Activated T-helper 17 cell treated with anti-CD3 and anti-CD28 coated beads, Interleukin-2, amount 50 U/mL, for 72 hours (primary cell): Measurements from ENCODE around the gene AQP2. TPM values are rescaled to one million over a fixed set of nuclear protein-coding genes. Genes with fewer than 3 reads are reported as not detected.

Experiments
- ATAC-seq: fragments of 150-1000 bp; cut with Tn5 transposase; replicated peaks from 2 replicates; pipeline ENCODE4 v1.10.0; 2021; ENCODE audit warnings: mild to moderate bottlenecking, moderate library complexity
- H3K27ac Mint-ChIP-seq: one replicate; pipeline ENCODE4 v1.8.0; 2022; ENCODE audit warnings: mixed read lengths
- H3K27me3 Mint-ChIP-seq: one replicate; pipeline ENCODE4 v1.8.0; 2022; ENCODE audit warnings: mixed read lengths
- H3K36me3 Mint-ChIP-seq: one replicate; pipeline ENCODE4 v1.8.0; 2022; ENCODE audit warnings: low read depth, mild to moderate bottlenecking, mixed read lengths
- H3K4me1 Mint-ChIP-seq: one replicate; pipeline ENCODE4 v1.8.0; 2022; ENCODE audit warnings: mixed read lengths
- H3K4me3 Mint-ChIP-seq: one replicate; pipeline ENCODE4 v1.8.0; 2022; ENCODE audit warnings: mild to moderate bottlenecking, mixed read lengths
- H3K9me3 Mint-ChIP-seq: one replicate; pipeline ENCODE4 v1.8.0; 2022; ENCODE audit warnings: mixed read lengths
- total RNA-seq, 2 donors: library from RNA; stranded (reverse); gene quantifications; one replicate each; pipeline ENCODE4 v1.2.3, GENCODE V29; 2022

AQP2 gene
- total RNA-seq, 2 donors from 2014 or later, result not detected

DNA sequence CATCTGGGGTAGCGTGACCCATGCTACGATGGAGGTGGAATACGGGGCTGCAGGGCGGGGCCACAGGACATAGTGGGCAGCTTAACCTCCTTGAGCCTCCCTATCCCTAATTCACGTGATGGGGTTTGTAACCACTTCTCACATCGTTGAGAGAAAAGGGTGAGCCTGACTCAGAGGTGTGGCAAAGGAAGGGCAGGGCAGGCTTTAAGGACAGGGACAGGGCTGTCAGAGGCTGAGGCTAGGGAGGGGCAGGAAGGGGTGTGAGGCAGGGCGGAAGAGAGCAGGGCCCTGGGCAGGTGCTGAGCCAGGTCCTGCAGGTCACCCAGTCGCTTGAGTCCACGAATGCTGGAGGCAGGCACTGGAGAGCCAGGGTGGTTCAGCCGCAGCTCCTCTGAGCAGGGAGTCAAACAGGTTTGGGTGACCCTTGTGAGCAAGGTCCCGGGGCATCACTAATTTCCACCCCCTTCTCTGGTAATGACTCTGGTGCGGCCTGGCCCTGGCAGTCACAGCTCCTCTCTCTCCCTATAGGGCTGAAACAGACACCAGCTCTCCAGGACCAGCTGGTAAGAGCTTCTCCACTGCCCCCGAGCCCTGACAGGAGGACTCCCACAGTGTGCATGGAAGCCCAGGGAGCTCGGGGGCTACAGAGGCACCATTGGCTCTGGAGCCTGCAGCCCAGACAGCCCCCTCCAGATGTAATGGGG lies 7.5 kb upstream of the AQP2 start:
- peak; percentile 51 for ATAC-seq
- Mint-ChIP-seq H3K4me3 (peak overlapping the region; percentile 83), H3K27ac (peak overlapping the region; percentile 86), H3K27me3 (no peaks in the 10 kb centered on the region), H3K9me3 (no peaks in the 10 kb centered on the region), H3K36me3 (no peaks in the 10 kb centered on the region), H3K4me1 (peaks cover 26% of the 10 kb centered on the region)

DNA sequence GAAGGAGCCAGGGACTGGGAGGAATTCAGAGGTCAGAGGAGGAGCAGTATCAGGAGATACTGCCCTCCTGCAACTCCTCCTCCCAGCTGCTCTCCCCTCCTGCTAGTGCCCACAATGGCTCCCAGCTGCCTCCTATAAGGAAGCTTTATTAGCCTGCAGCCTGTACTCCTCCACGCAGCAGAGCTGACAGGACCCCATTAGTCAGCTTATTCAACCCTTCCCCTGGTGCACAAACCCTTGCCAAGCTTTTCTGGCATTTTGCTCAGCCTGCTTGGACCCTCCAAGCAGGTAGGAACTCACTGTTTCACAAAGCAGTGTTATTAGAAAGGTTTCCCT lies 6.9 kb upstream of the AQP2 start:
- no peak for ATAC-seq
- Mint-ChIP-seq H3K36me3 (no peaks in the 10 kb centered on the region), H3K27me3 (no peaks in the 10 kb centered on the region), H3K4me1 (peaks cover 26% of the 10 kb centered on the region), H3K9me3 (no peaks in the 10 kb centered on the region), H3K4me3 (peak overlapping the region; percentile 83), H3K27ac (peak overlapping the region; percentile 86)

DNA sequence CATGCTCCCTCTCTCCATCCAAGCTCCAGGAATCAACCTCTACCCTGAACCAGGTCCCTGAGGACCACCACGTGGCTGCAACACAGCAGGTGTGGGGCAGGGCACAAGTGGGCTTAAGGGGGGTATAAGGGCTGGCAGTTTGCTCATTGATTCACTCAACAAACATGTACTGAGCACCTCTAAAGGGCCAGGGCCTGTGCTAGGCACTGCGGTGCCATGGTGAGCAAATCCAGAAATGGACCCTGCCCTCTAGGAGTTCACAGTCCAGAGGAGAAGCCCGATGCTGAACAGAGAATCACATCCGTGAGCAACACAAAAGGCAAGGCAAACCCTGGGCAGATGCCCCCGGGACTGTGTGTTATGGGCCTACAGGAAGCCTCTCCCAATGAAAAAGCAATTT lies 6.5 kb upstream of the AQP2 start:
- H3K4me1 Mint-ChIP-seq, result peaks cover 26% of the 10 kb centered on the region
- H3K9me3 Mint-ChIP-seq, result no peaks in the 10 kb centered on the region
- peak overlapping the region; percentile 86 for H3K27ac Mint-ChIP-seq
- no peak for ATAC-seq
- H3K27me3 Mint-ChIP-seq, result no peaks in the 10 kb centered on the region
- H3K36me3 Mint-ChIP-seq, result no peaks in the 10 kb centered on the region
- peak overlapping the region; percentile 83 for H3K4me3 Mint-ChIP-seq

DNA sequence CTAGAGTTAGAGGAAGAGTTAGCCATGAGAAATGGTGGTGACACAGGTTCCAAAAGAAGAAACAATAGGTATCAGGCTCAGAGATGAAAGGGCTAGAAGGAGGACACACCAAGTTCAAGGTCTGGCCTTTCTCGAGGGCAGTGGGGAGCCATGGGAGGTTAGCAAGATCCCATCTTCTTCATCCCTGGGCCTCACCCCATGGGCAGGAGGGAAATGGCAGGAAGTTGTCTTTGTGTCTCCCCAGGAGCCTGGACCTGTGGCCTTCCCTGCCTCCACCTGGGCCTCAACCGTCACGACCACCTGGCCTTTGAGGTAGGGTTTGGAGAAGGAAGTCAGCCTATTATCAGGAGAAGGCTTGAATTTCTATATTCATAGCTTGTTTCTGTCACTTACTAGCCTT lies 5.8 kb upstream of the AQP2 start:
- Mint-ChIP-seq H3K27me3 (no peaks in the 10 kb centered on the region), H3K9me3 (no peaks in the 10 kb centered on the region), H3K4me1 (peaks cover 26% of the 10 kb centered on the region), H3K27ac (peak overlapping the region; percentile 86), H3K36me3 (no peaks in the 10 kb centered on the region), H3K4me3 (peak overlapping the region; percentile 83)
- no peak for ATAC-seq

DNA sequence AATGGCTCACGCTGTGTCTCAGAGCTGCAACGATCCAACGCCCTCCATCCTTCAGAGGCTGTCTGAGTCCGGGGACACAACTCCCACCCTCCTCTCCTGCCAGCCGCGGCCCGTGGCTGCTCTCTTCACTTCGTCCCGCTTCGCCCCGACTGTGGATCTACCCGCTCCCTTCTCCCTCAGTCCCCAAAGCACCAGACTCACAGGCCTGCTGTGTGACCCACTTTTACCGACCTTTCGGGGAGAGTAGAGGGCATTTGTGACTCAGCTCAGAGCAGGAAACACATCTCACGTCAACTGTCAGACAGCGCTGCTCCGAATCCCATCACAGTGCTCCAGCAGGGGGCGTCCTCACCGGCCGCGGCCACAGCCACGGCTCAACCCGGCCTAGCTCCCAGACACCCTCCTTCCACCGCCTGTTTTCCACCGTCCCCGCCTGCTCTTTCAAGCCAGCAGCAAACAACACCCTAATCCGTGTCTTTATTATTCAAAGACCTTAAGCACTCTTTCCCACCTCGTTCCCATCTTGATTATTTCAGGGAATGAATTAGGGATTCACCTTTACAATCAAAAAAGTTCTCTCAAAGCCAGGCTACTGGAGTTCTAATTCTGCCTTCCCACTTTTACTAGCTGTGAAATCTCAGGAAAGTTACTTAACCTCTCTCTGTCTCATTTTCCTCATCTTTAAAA lies 5.0 kb upstream of the AQP2 start:
- ATAC-seq, result peak; percentile 97
- no peaks in the 10 kb centered on the region for H3K9me3 Mint-ChIP-seq
- no peaks in the 10 kb centered on the region for H3K27me3 Mint-ChIP-seq
- H3K4me1 Mint-ChIP-seq, result peaks cover 26% of the 10 kb centered on the region
- peak overlapping the region; percentile 86 for H3K27ac Mint-ChIP-seq
- H3K4me3 Mint-ChIP-seq, result peak overlapping the region; percentile 83
- no peaks in the 10 kb centered on the region for H3K36me3 Mint-ChIP-seq

DNA sequence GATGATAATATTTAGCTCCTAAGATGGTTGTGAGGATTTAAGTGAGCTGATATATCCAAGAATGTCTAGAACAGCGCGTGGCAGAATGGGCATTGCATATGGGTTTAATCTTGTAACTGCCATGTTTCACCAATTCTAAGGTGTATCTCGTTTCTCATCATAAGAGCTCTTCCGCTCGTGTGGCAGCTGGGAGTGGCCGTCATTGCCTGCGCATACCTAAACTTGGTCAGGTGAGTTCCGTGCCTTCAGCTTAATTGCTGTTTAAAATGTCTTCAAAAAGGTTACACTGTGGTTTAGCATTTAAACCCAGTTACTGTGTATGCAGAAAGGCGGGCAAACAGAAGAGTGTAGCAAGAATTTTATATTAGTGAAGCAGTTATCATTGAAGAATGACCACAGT lies 4.5 kb upstream of the AQP2 start:
- H3K4me3 Mint-ChIP-seq, result peak overlapping the region; percentile 83
- H3K9me3 Mint-ChIP-seq, result no peaks in the 10 kb centered on the region
- peaks cover 26% of the 10 kb centered on the region for H3K4me1 Mint-ChIP-seq
- no peaks in the 10 kb centered on the region for H3K36me3 Mint-ChIP-seq
- no peaks in the 10 kb centered on the region for H3K27me3 Mint-ChIP-seq
- H3K27ac Mint-ChIP-seq, result peak overlapping the region; percentile 86
- no peak for ATAC-seq

DNA sequence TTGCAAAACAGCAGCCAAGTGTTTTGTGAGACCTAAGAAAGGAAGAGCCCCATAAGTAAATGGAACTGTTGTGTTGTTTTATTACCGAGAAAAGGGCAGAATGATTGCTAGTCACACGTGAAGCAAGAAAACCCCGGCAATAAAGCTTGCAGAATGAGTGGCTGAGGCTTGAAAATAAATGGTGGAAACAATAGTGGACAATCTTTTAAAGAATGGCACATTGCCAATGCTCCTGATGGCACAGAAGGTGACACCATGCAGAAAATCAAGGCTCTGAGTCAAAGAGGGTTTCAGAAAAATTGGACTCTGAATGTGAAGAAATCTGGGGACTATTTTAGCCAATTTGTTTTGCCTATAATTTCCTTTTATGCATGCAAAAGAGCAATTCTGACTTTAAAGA lies 4.0 kb upstream of the AQP2 start:
- ATAC-seq, result no peak

DNA sequence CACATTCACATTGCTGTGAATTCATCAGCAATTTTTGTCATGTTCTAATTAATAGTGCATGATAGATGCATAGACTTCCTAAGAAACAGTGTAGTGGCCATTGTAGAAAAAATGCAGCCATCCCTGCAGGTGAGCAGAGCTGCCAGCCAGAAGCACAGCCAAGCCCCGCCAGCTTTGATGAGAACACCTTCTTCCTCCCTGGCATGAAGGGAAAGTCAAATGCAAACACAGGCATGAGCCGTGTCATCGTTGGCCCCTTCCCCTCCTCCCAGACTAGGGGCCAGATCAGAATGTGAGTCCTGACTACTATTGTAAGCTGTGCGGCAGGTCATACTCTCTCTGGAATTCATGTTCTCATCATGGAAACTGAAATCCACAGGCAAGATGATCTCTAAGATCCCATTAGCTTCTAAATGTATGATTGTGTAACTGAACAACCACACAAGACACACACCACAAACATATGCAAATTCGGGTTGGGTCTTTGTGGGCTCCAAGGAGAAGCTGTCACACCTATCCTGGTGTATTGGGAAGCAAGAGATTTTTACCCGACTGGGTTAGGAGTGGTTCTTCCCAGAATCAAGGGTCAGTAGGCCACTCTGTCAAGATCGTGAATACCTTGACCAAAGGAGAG lies 2.8 kb upstream of the AQP2 start:
- peak overlapping the region; percentile 5 for H3K27ac Mint-ChIP-seq
- peaks cover 23% of the 10 kb centered on the region for H3K4me1 Mint-ChIP-seq
- H3K36me3 Mint-ChIP-seq, result no peaks in the 10 kb centered on the region
- H3K27me3 Mint-ChIP-seq, result no peaks in the 10 kb centered on the region
- H3K4me3 Mint-ChIP-seq, result no peak overlapping the region
- no peaks in the 10 kb centered on the region for H3K9me3 Mint-ChIP-seq
- ATAC-seq, result no peak

More for the DNA sequence above, 4.0 kb upstream of the AQP2 start:
- no peaks in the 10 kb centered on the region for H3K36me3 Mint-ChIP-seq
- no peaks in the 10 kb centered on the region for H3K27me3 Mint-ChIP-seq
- peaks cover 26% of the 10 kb centered on the region for H3K4me1 Mint-ChIP-seq
- peak overlapping the region; percentile 86 for H3K27ac Mint-ChIP-seq
- no peaks in the 10 kb centered on the region for H3K9me3 Mint-ChIP-seq
- peak overlapping the region; percentile 83 for H3K4me3 Mint-ChIP-seq

DNA sequence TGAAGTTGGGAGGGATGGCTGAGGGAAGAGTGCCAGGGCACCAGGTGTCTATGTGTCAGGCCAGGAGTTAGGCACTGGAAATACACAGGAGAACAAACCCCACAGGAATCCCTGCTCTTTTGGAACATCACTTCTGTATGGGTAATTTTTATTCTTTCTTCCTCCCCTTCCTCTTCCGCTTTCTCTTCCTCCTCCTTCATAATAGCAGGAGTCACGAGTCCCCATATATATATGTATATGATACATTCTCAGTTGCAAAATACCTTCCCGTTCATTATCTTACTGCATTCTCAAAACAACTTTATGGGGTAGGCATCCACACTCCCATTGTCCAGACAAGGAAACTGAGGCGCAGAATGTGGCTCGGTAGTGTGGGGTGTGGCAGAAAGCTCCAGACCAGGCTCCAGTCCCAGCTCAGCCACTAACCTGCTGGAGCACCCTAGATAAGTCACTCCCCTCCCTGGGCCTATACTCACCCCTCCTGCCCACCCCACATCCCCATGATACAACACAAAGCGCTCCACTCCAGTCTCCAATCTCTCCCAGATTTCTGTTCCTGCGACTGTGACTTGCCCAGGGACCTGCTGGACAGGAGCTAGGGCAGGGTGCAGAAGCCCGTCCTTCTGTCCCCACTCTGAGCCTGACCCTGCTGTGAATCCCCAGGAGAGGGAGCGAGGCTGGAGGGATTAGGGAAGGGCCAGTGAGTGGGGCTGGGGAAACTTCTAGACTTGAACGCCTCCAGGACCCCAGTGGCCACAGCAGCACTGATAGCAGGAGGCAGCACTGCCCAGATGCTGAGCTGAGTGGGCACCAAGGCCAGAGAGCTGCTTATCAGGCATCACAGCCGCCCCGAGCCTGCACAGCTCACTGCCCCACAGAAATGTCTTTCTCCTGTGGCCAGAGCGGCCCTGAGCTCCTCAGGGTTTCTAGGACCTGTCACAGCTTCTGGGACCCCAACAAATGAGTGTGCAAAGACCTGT lies 1.4 kb upstream of the AQP2 start:
- no peaks in the 10 kb centered on the region for H3K9me3 Mint-ChIP-seq
- H3K36me3 Mint-ChIP-seq, result no peaks in the 10 kb centered on the region
- no peak for ATAC-seq
- H3K4me1 Mint-ChIP-seq, result peaks cover 19% of the 10 kb centered on the region
- H3K27me3 Mint-ChIP-seq, result peaks cover under 1% of the 10 kb centered on the region
- H3K27ac Mint-ChIP-seq, result peak overlapping the region; percentile 35
- H3K4me3 Mint-ChIP-seq, result no peak overlapping the region

DNA sequence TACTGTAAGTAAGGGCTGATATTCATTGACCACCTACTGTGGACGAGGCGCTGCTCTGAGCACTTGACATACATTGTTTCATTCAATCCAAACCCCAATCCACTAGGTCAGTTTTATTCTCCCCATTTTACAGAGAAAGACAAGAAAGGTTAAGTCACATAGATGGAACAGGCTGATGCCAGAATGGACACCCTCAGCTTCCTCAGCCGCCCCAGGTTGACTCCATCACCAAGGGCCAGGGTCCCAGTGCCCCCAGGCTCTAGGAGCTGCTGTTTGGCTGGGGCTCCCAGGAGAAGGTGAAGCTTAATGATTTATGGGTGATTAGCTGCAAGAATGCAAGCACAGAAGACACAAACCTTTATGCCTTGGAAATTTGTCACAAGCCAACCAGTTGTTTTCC lies 671 bp upstream of the AQP2 start:
- no peaks in the 10 kb centered on the region for H3K9me3 Mint-ChIP-seq

DNA sequence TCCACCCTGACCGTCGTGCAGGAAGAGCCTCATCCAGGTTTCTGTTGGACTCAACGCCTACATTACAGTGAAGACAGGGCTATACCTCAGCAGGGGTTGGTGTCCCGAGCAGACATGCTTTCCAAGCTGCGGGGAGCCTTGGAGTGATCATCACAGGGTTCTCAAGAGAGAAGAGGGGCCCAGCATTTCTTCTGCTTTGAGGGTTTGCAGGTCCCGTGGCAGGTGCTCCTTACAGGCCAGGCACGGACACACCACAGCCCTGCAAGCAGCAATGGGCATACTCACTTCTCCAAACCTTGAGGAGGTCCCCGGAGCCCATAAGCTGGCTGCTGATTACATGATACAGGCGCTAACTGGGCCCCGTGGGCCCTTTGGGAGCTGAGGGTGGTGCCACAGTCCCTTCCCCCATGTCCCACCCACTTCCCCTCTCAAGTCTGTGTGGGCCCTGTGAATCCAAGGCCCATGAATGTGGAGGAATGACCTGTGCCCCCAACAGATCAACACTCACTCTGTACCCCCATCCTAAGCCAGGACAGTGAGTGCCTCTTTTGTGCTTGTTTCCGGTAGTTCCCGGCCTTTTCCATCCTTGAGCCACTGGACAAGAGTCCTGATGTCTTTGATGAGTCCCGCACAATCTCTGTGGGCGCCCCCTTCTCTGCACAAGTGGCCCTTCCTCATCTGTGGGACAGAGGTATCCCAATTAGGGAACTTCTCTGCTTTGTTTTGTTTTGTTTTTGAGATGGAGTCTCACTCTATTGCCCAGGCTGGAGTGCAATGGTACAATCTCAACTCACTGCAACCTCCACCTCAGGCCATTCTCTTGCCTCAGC lies 1.1 kb downstream of the AQP2 start:
- ATAC-seq, result no peak
- H3K4me3 Mint-ChIP-seq, result no peak overlapping the region
- no peaks in the 10 kb centered on the region for H3K9me3 Mint-ChIP-seq
- H3K36me3 Mint-ChIP-seq, result no peaks in the 10 kb centered on the region
- H3K4me1 Mint-ChIP-seq, result no peaks in the 10 kb centered on the region
- peak overlapping the region; percentile 33 for H3K27ac Mint-ChIP-seq
- H3K27me3 Mint-ChIP-seq, result peaks cover 11% of the 10 kb centered on the region

More for the DNA sequence above, 671 bp upstream of the AQP2 start:
- Mint-ChIP-seq H3K4me1 (peaks cover 15% of the 10 kb centered on the region), H3K36me3 (no peaks in the 10 kb centered on the region), H3K27ac (no peak overlapping the region), H3K27me3 (peaks cover 7% of the 10 kb centered on the region), H3K4me3 (no peak overlapping the region)
- ATAC-seq, result no peak

DNA sequence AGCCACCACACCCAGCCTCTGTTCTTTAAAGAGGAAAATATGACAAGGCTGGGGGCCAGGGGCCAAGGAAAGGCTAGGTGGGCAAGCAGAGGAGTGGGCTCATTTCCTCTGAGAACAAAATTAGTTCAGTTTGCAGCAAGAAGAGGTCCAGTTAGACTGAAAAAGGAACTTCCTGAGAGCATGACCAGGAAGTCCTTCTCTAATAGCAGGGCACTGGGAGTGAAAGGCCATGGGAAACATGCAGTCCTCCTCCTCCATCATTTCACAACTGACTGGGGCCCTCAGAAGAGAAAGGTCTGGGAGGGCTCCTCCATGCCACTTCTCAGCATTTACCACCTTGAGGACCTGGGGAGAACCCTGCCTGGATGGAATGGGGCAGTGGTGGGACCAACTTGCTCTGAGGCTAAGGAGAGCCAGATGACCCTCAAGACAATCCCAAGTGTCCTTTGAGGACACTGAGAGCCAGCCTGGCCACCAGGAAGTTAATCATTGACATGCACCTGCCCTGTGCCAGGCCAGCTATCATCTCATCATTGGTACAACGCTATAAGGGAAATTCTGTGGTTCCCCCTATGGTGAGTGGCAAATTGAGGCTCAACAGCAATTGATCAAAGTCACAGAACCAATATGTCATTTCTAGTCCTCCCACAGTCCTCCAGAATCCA lies 2.0 kb downstream of the AQP2 start:
- Mint-ChIP-seq H3K9me3 (no peaks in the 10 kb centered on the region), H3K4me1 (no peaks in the 10 kb centered on the region), H3K27me3 (peaks cover 20% of the 10 kb centered on the region), H3K4me3 (no peak overlapping the region), H3K27ac (peak overlapping the region; percentile 33), H3K36me3 (no peaks in the 10 kb centered on the region)
- no peak for ATAC-seq

DNA sequence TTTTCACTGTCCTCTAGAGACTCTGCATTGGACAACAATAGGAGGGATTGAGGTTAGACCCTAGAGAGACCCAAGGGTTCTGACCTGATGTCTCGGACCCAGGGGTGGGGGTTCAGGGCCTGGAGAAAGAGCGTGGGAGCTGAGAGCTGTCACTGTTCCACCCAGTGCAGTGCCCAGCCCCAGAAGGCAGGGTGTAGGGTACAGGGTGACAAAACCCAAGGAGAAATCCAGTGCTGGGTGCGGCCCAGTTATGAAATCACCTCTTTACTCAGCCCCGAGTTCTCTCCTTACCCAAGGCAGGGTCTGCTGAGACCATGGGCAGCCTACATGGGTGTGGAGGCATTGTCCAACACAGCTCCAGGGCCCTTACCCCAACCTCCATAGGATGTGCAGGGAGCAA lies 2.6 kb downstream of the AQP2 start:
- Mint-ChIP-seq H3K27me3 (peaks cover 26% of the 10 kb centered on the region), H3K9me3 (no peaks in the 10 kb centered on the region), H3K27ac (no peak overlapping the region), H3K4me1 (no peaks in the 10 kb centered on the region), H3K4me3 (no peak overlapping the region), H3K36me3 (no peaks in the 10 kb centered on the region)
- no peak for ATAC-seq
